ENCODE measurements around the gene ZNF592. TPM values are rescaled to one million over a fixed set of nuclear protein-coding genes. Genes with fewer than 3 reads are reported as not detected.
"Not testable (repeated sequence)": the region's sequence is repeated elsewhere in the genome, so short reads cannot be mapped to it uniquely, and the experiment has no call there.

ZNF592 gene, protein sequence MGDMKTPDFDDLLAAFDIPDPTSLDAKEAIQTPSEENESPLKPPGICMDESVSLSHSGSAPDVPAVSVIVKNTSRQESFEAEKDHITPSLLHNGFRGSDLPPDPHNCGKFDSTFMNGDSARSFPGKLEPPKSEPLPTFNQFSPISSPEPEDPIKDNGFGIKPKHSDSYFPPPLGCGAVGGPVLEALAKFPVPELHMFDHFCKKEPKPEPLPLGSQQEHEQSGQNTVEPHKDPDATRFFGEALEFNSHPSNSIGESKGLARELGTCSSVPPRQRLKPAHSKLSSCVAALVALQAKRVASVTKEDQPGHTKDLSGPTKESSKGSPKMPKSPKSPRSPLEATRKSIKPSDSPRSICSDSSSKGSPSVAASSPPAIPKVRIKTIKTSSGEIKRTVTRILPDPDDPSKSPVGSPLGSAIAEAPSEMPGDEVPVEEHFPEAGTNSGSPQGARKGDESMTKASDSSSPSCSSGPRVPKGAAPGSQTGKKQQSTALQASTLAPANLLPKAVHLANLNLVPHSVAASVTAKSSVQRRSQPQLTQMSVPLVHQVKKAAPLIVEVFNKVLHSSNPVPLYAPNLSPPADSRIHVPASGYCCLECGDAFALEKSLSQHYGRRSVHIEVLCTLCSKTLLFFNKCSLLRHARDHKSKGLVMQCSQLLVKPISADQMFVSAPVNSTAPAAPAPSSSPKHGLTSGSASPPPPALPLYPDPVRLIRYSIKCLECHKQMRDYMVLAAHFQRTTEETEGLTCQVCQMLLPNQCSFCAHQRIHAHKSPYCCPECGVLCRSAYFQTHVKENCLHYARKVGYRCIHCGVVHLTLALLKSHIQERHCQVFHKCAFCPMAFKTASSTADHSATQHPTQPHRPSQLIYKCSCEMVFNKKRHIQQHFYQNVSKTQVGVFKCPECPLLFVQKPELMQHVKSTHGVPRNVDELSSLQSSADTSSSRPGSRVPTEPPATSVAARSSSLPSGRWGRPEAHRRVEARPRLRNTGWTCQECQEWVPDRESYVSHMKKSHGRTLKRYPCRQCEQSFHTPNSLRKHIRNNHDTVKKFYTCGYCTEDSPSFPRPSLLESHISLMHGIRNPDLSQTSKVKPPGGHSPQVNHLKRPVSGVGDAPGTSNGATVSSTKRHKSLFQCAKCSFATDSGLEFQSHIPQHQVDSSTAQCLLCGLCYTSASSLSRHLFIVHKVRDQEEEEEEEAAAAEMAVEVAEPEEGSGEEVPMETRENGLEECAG (N-terminal part only)
- total RNA-seq = 2.7 and 6.4 TPM in 2 replicates

- DNase-seq (ENCODE audit: low read depth in 2 of 2) = peak; percentile 49 to 87
Observed at GRCh38 chr15:84748274-84749110, at the start of gene ZNF592. Gene ZNF592 (plus strand): TSS chr15:84748592. CDS start chr15:84782676, 34,084 bp downstream.

GRCh38 chr15:84699538-84700191 is 48.7 kb upstream of the ZNF592 start:
- no peak for DNase-seq (ENCODE audit: low read depth in 2 of 2)

GRCh38 chr15:84702961-84703482 is 45.4 kb upstream of the ZNF592 start:
- DNase-seq (ENCODE audit: low read depth in 2 of 2) = peak; percentile 56 to 74

- no peak for DNase-seq (ENCODE audit: low read depth in 2 of 2)
Observed at GRCh38 chr15:84703808-84704207, 44.6 kb upstream of the ZNF592 start.

DNA sequence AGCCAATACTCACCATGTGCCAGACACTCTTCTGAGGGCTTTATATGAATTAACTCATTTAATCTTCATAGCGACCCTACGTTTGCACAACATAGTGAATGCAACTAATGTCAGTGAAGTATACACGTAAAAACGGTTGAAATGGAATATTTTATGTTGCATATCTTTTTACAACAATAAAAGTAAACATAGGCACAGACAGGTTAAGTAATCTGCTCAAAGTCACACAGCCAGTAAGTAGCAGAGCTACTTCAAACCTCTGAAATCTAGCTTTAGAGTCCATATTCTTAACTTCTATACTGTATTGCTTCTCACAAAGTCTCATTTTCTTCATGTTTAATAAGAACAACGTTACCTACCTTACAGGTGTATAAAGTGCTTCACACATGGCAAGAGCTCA is 34.0 kb upstream of the ZNF592 start:
- DNase-seq (ENCODE audit: low read depth in 2 of 2) = no peak

DNA sequence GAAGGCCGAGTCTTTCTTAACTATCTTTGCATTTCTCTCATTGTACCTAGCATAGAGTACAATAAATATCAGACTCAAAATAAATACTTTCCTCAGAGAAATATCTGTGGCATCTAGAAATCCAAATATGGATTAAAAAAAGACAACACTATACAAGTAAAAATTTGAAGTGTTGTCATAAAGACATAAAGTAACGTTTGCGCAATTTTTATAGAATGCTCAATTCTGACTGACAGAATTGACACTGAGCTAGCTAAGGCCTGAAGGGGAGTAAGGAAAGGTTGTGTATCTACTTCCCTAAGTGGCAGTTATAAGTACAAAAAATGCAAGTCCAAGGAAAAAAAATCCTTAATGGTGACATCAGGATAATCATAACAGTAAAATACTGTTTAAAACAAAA is 33.6 kb upstream of the ZNF592 start:
- no peak for DNase-seq (ENCODE audit: low read depth in 2 of 2)

DNA sequence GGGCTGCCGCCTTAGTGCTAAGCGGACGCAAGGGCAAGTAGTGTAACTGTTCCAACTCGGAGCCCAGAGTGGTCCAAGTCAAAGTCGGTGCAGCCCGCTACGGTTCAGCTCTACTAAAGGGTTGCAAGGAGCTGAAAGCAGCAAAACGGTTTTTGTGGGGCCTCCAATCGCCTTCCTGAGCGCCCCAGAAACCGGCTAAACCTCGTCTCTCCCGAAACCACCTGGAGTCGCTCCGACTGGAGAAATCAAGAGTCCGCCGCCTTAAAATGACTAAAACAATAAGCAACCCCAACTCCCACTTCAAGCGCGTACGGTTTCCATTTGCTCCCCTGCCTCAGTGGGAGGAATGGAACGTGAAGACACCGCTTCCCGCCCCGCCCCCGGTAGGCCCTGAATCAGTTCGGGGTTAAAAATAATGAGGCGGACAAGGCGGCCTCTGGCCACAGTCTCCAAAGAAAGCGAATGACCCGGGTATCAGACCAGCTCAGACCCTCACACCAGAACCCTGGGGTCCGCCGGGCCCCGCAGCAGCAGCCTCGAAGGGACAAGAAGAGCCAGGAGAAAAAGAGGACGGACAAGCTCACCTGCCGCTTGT is 32.9 kb upstream of the ZNF592 start:
- peak in 1 of 2 donors; percentile 49 for DNase-seq (ENCODE audit: low read depth in 2 of 2)

GRCh38 chr15:84716036-84716732 is 32.2 kb upstream of the ZNF592 start, which contains the start of gene SEC11A:
Gene SEC11A (minus strand): TSS chr15:84716139. CDS start chr15:84716075, 64 bp downstream.
- DNase-seq (ENCODE audit: low read depth in 2 of 2) = peak; percentile 90 to 96

- DNase-seq (ENCODE audit: low read depth in 2 of 2) = no peak
Observed at GRCh38 chr15:84721371-84721770, 27.0 kb upstream of the ZNF592 start.

DNA sequence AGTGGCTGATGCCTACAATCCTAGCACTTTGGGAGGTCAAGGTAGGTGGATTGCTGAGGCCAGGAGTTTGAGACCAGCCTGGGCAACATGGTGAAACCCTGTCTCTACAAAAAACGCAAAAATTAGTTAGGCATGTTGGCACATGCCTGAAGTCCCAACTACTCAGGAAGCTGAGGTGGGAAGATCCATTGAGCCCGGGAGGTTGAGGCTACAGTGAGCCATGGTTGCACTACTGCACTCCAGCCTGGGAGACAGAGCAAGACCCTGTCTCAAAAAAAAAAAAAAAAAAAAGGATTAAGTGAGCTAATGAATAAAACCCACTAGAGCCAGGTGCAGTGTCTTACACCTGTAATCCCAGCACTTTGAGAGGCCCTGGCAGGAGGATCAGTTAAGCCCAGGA is 25.8 kb upstream of the ZNF592 start:
- no peak for DNase-seq (ENCODE audit: low read depth in 2 of 2)

GRCh38 chr15:84725001-84725491 is 23.3 kb upstream of the ZNF592 start:
- peak in 1 of 2 donors; percentile 50 for DNase-seq (ENCODE audit: low read depth in 2 of 2)

DNA sequence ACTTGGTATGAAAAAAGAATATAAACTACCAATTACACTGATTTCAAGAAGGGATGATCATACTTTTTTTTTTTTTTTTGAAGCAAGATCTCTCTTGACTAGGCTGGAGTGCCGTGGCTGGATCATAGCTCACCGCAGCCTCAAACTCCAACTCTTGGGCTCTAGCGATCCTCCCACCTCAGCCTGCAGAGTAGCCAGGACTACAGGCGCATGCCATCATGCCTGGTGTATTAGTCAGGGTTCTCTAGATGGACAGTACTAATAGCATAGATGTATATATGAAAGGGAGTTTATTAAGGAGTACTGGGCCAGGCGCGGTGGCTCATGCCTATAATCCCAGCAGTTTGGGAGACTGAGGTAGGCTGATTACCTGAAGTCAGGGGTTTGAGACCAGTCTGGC is 21.0 kb upstream of the ZNF592 start:
- no peak for DNase-seq (ENCODE audit: low read depth in 2 of 2)

DNA sequence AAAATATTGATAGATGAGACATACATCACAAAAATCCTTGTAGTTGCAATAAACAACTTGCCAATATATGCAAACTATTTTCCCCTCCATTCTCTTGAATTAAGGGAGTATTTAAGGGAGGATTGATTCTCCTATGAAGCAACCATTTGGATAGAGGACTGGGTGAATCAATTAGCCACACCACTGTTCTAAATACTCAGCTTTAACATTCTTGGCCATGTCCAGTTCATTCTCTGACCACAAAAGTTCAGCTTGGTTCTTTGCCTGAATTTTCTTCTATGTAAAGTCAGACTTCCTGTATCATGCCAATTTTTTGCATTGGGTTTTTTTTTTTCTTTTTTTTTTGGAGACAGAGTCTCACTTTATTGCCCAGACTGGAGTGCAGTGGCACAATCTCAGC is 16.6 kb upstream of the ZNF592 start:
- DNase-seq (ENCODE audit: low read depth in 2 of 2) = no peak

GRCh38 chr15:84734794-84735479 is 13.5 kb upstream of the ZNF592 start:
- DNase-seq (ENCODE audit: low read depth in 2 of 2) = no peak

GRCh38 chr15:84735480-84736061 is 12.8 kb upstream of the ZNF592 start:
- DNase-seq (ENCODE audit: low read depth in 2 of 2) = not testable (repeated sequence)

- no peak for DNase-seq (ENCODE audit: low read depth in 2 of 2)
Observed at GRCh38 chr15:84736375-84736774, 12.0 kb upstream of the ZNF592 start.

GRCh38 chr15:84737005-84737404 is 11.4 kb upstream of the ZNF592 start:
- DNase-seq (ENCODE audit: low read depth in 2 of 2) = no peak

- no peak for DNase-seq (ENCODE audit: low read depth in 2 of 2)
Observed at GRCh38 chr15:84740691-84741090, 7.7 kb upstream of the ZNF592 start.

All from dermis microvascular lymphatic vessel endothelial cell (primary cell).